Testis (tissue), 2 donors: ENCODE data around the gene IFITM2.

ENCODE experiments used
- CTCF ChIP-seq, 3 experiments: fragments of 450-650 bp in 2 of 3; fragments of 200-600 bp in 1 of 3; sonication (generic) in 1 of 3; IDR thresholded peaks; one replicate each; pipeline ENCODE4 v1.5.1; 2016 to 2019; ENCODE audit warnings: antibody characterized with exemption in 3 of 3, mild to moderate bottlenecking in 2 of 3, moderate library complexity in 1 of 3
- POLR2A ChIP-seq: fragments of 450-650 bp; IDR thresholded peaks from one replicate; pipeline ENCODE4 v1.6.1; 2017; ENCODE audit warnings: antibody characterized with exemption, mild to moderate bottlenecking, moderate library complexity

- no peak for TF ChIP-seq POLR2A
- TF ChIP-seq CTCF (IDR thresholded peaks at IDR 0.05): no peak
These were observed 18.9 kb upstream of the IFITM2 start, which contains the start of gene PGGHG for GRCh38 chr11:288478-289397.
